Activated CD4-positive, alpha-beta T cell treated with anti-CD3 and anti-CD28 coated beads, Interleukin-2, amount 50 U/mL, for 16 hours (primary cell): ENCODE measurements around the gene AHCYL2.
"Not testable (repeated sequence)": the region's sequence is repeated elsewhere in the genome, so short reads cannot be mapped to it uniquely, and the experiment has no call there.

Experiments used
- DNase-seq: peaks from one replicate; pipeline ENCODE4 v3.0.0-alpha.2; 2020

AHCYL2 gene

DNA sequence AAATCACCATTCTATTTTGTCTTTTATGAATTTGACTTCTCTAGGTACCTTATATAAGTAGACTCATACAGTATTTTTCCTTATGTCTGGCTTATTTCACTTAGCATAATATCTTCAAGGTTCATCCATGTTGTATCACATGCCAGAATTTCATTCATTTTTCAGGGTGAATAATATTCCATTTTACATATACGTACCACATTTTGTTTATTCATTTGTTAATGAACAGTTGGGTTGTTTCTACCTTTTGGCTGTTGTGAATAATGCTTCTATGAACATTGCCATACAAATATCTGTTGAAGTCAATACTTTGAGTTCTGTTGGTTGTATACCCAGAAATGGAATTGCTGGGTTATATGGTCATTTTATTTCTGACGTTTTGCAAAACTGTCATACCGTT, 20.7 kb downstream of the AHCYL2 start:
- DNase-seq: no peak

GRCh38 chr7:129247087-129247486, 22.3 kb downstream of the AHCYL2 start:
- DNase-seq: no peak

GRCh38 chr7:129252128-129252527, 27.3 kb downstream of the AHCYL2 start:
- DNase-seq: no peak

- DNase-seq: not testable (repeated sequence)
Observed at GRCh38 chr7:129252603-129253002, 27.8 kb downstream of the AHCYL2 start.

GRCh38 chr7:129255800-129256199, 31.0 kb downstream of the AHCYL2 start:
- no peak for DNase-seq

DNA sequence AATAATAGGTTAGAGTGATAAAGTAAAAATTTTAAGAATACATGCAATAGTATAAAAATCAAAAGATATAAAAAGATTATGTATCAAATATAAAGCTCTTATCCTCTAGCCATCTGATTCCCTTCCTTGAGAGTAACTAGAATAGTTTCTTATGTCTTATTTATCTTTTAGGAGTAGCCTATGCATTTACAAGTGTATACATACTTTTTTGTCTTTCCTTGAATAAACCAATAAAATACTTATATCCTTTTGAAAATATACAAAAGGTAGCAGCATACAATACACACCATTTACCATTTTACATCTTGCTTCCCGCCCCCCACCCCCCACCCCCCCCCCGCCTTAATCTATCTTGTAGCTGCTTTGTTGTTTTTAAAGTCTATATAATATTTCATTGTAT, 31.4 kb downstream of the AHCYL2 start:
- no peak for DNase-seq

GRCh38 chr7:129257168-129257567, 32.3 kb downstream of the AHCYL2 start:
- no peak for DNase-seq

- no peak for DNase-seq
Observed at GRCh38 chr7:129258649-129259389, 34.0 kb downstream of the AHCYL2 start.

GRCh38 chr7:129262324-129262723, 37.5 kb downstream of the AHCYL2 start:
- no peak for DNase-seq

- DNase-seq: no peak
Observed at GRCh38 chr7:129263168-129263567, 38.3 kb downstream of the AHCYL2 start.

DNA sequence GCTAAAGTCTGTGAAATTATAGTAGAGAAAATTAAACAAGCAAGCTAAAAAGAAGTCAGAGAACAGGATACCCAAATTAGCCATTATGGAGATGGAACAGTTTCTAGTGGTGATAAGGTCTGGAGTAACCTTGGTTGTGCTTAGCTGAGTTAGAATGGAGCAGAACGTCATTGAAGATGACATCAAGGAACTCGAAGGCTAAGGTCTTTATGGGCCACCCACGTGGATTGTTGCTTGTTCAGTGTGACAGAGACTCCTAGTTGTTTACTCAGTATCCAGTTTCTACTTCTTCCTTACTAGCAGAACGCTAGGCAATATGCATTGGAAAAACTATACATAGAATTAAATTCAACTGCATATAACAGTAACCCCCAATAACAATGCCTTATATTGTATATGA, 39.7 kb downstream of the AHCYL2 start:
- no peak for DNase-seq

GRCh38 chr7:129265328-129265727, 40.5 kb downstream of the AHCYL2 start:
- no peak for DNase-seq

DNA sequence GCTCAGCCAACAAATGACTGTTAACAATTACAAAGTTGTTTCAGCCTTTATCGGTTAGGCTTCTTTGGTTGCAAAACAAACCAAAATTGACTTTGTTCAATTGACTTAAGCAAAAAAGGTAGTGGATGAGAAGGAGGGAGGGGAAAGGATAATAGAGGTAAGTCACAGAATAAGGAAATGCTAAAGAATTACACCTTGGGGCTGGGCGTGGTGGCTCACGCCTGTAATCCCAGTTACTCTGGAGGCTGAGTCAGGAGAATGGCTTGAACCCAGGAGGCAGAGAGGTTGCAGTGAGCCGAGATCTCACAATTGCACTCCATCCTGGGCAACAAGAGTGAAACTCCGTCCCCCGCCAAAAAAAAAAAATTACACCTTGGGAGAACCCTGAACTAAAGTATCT, 41.4 kb downstream of the AHCYL2 start:
- no peak for DNase-seq

GRCh38 chr7:129270077-129270476, 45.2 kb downstream of the AHCYL2 start:
- no peak for DNase-seq

- DNase-seq: peak; percentile 79
Observed at GRCh38 chr7:129271500-129272355, 46.9 kb downstream of the AHCYL2 start.

DNA sequence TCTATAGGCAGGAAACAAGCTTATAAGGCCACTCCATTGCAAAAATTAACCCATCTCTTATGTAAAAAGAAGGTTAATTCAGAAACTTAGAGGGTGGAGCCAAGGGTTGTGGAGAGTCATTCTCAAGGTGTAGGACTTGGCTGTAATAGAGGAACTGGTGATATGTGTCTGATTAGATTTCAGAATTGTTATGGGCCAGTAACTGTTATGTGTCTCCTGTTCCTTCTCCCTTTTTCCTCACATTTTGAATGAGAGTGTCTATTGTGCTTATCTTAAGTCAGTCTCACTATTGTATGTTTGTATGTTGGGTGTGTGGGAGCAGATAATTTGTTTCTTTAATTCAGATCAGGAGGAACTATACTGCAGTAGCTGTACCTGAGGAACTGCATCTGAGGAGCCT, 49.1 kb downstream of the AHCYL2 start:
- DNase-seq: no peak

DNA sequence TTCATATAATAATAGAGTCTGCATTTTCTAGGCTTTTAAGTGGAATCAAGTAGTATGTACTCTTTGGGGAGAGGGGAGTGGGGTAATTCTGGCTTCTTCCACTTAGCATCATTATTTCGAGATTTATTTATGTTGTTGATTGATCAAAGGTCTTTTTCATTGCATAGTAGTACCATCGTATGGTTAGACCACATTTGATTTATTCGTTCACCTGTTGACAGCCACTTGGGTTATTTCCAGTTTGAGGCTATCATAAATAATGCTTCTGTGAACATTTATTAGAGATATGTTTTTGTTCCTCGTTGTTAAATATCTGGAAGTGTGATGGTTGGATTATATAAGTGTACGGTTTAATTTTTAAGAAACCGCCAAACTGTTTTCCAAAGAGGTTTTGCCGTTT, 52.8 kb downstream of the AHCYL2 start:
- DNase-seq: no peak

DNA sequence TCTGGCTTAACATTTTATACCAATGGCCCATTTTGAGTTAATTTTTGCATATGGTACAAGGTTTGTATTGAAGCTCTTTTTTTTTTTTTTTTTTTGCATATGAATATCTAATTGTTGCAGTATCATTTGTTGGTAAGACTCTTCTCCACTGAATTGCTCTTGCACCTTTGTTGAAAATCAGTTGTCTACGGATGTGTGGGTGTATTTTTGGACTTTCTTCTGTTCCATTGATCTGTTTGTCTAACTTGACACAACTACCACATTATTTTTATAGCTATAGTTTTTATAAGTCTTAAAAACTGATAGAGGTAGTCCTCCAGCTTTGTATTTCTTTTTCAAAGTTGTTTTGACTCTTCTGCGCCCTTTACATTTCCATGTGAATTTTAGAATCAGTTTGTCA, 53.9 kb downstream of the AHCYL2 start:
- DNase-seq: no peak

DNA sequence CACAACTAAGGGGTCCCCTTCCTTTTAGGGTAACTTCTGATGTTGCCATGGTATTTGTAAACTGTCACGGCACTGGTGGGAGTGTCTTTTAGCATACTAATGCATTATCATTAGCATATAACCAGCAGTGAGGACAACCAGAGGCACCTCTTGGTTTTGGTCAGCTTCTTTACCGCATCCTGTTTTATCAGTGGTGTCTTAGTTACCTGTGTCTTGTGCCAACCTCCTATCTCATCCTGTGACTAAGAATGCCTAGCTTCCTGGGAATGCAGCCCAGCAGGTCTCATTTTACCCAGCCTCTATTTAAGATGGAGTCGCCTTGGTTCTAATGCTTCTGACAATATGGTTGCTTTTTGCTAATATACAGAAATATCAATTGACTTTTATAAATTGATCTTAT, 54.9 kb downstream of the AHCYL2 start:
- DNase-seq: peak; percentile 31

- DNase-seq: no peak
Observed at GRCh38 chr7:129281163-129281562, 56.3 kb downstream of the AHCYL2 start.

DNA sequence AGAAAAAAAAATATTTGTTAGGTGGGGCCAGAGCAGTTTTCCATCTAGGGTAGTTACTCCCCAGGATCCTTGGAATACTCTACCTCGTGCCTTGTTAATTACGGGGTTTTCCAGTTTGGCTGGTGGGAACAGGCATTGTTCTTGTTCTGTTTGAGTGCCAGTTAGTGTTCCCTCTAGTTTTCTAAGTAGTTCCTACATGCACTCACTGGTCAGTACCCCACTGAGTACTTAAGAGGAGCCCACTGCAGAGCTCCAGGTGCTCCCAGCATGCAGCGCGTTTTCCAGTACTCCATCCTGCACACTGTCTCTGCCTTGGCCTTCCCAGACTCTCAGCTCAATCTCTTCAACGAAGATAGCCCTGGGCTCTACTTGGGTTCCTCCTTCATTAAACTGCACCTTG, 58.0 kb downstream of the AHCYL2 start:
- no peak for DNase-seq

DNA sequence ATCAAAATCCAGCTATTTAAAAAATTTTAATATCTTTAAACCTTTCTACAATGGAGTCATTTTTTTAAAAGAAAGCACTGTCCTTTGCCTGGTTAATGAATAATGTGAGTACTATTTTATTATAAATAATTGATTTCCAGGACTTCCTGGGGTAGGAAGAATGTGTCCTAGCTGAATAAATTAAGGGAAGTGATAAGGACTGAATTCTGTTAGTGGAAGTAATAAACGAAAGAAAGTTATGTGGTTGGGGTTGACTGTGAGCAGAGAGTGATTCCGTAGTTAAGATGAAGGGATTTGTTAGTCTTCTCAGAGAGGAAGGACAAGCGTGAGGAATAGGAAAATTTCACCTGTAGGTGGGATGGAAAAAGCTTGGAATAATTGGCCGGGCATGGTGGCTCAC, 59.1 kb downstream of the AHCYL2 start:
- DNase-seq: no peak

DNA sequence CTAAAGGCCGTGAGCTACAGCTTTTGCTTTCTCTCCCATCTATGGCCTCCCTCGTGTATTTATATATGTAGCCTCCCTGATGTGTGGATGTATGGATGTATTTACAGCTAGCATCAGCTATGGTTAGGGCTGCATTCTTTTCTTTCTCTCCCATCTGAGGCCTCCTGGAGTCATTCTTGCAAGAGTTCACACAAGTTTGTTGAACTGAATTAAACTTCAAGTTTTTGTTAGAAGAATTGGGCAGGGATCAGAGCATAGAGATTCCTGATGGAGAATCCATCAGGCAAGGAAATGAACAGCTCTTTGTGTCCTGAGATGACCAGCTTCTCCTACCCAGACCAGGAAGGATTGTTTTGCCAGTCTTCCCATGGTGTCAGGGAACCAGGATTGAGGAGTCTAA, 60.3 kb downstream of the AHCYL2 start:
- DNase-seq: no peak

DNA sequence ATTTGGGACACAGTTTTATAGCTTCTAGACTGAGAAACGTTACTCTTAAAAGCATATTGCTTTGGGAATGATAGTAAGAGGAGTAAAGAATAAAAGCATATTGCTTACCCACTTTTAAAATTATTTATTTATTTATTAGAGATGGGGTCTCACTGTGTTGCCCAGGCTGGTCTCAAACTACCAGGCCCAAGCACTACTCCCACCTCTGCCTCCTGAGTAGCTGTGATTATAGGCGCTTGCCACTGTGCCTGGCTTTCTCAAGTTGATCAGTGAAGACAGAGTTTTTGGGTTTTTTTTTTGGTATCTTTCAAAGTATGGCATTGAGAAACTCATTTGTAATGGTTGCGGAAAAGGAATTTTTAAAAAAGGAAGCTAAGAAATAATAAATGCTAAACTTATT, 68.0 kb downstream of the AHCYL2 start:
- no peak for DNase-seq
